Parathyroid adenoma (tissue), 2 donors: ENCODE data around the gene CD163.

Source experiments
- H2AFZ ChIP-seq: fragments of 300-600 bp; sonication (generic); one replicate; pipeline ENCODE4 v1.7.0; 2017; ENCODE audit warnings: antibody characterized with exemption, mild to moderate bottlenecking
- H3K27ac ChIP-seq: fragments of 300-600 bp; sonication (generic); one replicate; pipeline ENCODE4 v1.7.0; 2017
- H3K27me3 ChIP-seq: fragments of 300-600 bp; sonication (generic); one replicate; pipeline ENCODE4 v1.7.0; 2017; ENCODE audit warnings: low read length; ENCODE audit not compliant: control insufficient read depth, insufficient read depth
- H3K36me3 ChIP-seq: fragments of 300-600 bp; sonication (generic); one replicate; pipeline ENCODE4 v1.7.0; 2017; ENCODE audit warnings: low read length; ENCODE audit not compliant: control insufficient read depth, insufficient read depth
- H3K4me1 ChIP-seq: fragments of 300-600 bp; sonication (generic); one replicate; pipeline ENCODE4 v1.7.0; 2017; ENCODE audit warnings: control low read depth
- H3K4me2 ChIP-seq: fragments of 300-600 bp; sonication (generic); one replicate; pipeline ENCODE4 v1.7.0; 2017; ENCODE audit warnings: low read length
- H3K4me3 ChIP-seq: fragments of 300-600 bp; sonication (generic); one replicate; pipeline ENCODE4 v1.7.0; 2017; ENCODE audit warnings: low read depth, low read length
- H3K79me2 ChIP-seq: fragments of 300-600 bp; sonication (generic); one replicate; pipeline ENCODE4 v1.7.0; 2017; ENCODE audit warnings: control low read depth
- H3K9ac ChIP-seq: fragments of 300-600 bp; sonication (generic); one replicate; pipeline ENCODE4 v1.7.0; 2017; ENCODE audit warnings: mild to moderate bottlenecking
- H3K9me3 ChIP-seq: fragments of 300-600 bp; sonication (generic); one replicate; pipeline ENCODE4 v1.7.0; 2017; ENCODE audit warnings: low read length; ENCODE audit not compliant: control insufficient read depth
- TF ChIP-seq, protein P1 (sequence below): fragments of 300-600 bp; sonication (generic); IDR thresholded peaks from one replicate; pipeline ENCODE4 v1.7.0; 2017; ENCODE audit warnings: antibody characterized with exemption, mild to moderate bottlenecking
- donor health status: primary hyperparathyroidism.

CD163 gene

DNA sequence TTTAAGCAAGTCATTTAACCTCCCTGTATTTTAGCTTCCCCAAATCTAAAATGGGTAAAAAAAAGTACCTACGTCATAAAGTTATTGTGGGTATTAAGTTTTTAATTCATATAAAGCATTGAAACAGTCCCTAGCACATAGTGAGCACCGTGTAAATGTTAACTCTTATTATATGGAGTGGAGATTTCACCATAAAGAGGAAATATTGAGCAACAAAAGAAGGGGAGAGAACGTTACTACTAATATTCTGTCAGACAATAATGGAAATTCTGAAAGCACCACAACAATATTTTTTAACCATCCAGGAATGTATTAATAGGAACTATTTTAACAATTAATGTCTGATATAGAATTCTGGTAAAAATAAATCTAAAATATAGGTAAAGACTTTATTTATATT, 51.8 kb downstream of the CD163 start:
- H3K9ac ChIP-seq, result no peak overlapping the region
- H3K4me2 ChIP-seq, result no peak overlapping the region
- TF ChIP-seq, protein P1, sequence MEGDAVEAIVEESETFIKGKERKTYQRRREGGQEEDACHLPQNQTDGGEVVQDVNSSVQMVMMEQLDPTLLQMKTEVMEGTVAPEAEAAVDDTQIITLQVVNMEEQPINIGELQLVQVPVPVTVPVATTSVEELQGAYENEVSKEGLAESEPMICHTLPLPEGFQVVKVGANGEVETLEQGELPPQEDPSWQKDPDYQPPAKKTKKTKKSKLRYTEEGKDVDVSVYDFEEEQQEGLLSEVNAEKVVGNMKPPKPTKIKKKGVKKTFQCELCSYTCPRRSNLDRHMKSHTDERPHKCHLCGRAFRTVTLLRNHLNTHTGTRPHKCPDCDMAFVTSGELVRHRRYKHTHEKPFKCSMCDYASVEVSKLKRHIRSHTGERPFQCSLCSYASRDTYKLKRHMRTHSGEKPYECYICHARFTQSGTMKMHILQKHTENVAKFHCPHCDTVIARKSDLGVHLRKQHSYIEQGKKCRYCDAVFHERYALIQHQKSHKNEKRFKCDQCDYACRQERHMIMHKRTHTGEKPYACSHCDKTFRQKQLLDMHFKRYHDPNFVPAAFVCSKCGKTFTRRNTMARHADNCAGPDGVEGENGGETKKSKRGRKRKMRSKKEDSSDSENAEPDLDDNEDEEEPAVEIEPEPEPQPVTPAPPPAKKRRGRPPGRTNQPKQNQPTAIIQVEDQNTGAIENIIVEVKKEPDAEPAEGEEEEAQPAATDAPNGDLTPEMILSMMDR, result no peak
- H3K36me3 ChIP-seq, result no peaks in the 10 kb centered on the region
- no peaks in the 10 kb centered on the region for H3K4me1 ChIP-seq
- H3K9me3 ChIP-seq, result no peaks in the 10 kb centered on the region
- H3K27ac ChIP-seq, result no peak overlapping the region
- H3K27me3 ChIP-seq, result no peaks in the 10 kb centered on the region
- H3K4me3 ChIP-seq, result no peak overlapping the region
- H3K79me2 ChIP-seq, result no peaks in the 10 kb centered on the region
- H2AFZ ChIP-seq, result no peak overlapping the region

DNA sequence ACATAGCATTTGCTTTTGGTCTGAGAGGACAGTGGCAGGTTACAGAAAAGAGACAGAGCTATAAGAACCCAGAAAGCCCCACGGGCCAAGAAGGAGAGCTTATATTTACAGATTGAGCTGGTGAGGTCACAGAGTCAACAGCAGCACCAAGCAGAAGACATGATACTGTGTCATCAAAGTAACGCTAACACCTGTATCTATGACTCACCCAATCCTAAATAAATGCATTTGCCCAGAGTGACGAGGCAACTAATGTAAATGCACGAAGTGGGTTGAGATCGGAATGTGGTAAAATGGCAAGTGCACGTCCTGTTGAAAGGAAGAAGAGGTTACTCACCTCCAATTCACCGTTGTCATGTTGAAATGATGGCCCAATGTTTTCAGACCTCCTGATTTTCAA, 52.9 kb downstream of the CD163 start:
- H3K27me3 ChIP-seq, result no peaks in the 10 kb centered on the region
- H2AFZ ChIP-seq, result no peak overlapping the region
- H3K4me2 ChIP-seq, result no peak overlapping the region
- H3K4me1 ChIP-seq, result no peaks in the 10 kb centered on the region
- no peaks in the 10 kb centered on the region for H3K79me2 ChIP-seq
- H3K9me3 ChIP-seq, result no peaks in the 10 kb centered on the region
- no peak overlapping the region for H3K4me3 ChIP-seq
- no peak overlapping the region for H3K9ac ChIP-seq
- H3K36me3 ChIP-seq, result no peaks in the 10 kb centered on the region
- TF ChIP-seq, protein P1, result no peak
- H3K27ac ChIP-seq, result no peak overlapping the region

DNA sequence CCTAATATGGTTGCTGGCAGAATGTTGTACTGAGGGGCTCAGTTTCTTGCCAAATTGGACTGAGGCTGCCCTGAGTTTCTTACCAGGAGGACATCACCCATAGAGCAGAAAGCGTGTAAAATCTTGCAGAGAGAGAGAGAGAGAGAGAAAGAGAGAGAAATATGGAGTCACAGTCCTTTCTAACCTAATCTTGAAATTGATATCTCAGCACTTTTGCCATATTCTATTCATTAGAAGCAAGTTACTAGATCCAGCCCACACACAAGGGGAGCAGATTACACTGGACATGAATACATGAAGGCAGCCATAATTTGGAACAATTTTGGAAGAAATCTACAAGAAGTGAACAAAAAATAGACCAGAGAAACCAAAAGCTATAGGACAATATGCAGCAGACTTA, 55.5 kb downstream of the CD163 start:
- no peak overlapping the region for H3K4me3 ChIP-seq

DNA sequence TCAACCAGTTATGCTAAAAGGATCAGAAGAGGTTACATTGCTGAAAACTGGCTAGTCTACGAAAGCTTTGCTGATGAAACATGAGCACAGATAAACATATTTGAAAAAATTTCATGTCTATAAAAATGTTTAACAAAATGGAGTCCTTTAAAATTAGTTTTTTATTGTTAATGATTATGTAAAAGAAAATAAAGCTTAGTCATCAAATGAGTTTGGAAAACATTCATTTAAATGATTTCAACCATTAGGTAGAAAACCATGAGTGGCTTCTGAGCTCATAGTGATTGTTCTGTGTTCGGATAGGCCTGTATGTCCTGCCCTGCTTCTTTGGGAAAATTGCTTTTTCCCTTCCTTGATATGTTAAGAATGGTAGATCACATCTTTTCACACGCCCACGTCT, 59.0 kb downstream of the CD163 start:
- TF ChIP-seq, protein P1, result no peak

More for the DNA sequence above, 55.5 kb downstream of the CD163 start:
- Histone ChIP-seq H3K27me3 (no peaks in the 10 kb centered on the region), H3K9ac (no peak overlapping the region), H3K27ac (no peak overlapping the region), H3K4me1 (no peaks in the 10 kb centered on the region), H3K9me3 (no peaks in the 10 kb centered on the region), H3K4me2 (no peak overlapping the region), H3K36me3 (no peaks in the 10 kb centered on the region), H2AFZ (no peak overlapping the region), H3K79me2 (no peaks in the 10 kb centered on the region)
- TF ChIP-seq, protein P1, result no peak

DNA sequence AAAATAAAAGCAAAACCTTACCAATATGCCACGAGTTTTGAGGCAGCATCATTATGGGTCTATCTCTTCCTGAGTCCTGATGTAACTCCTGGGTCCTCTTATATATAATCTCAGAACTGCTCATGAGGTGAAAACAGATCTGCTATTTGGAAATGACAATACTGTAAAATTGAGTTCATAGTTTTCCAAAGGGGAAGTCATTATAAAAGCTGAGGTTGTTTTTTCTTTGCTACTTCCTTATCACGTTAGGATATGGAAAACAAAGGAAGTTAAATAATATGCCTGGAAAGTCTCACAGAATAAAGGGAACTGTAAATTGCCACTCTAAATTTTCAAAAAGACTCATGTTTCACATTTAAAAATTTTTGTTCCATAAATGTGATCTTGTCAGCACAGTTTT, 59.5 kb downstream of the CD163 start, which contains the start of gene CD163L1:
TSS of gene CD163L1 (minus strand) at position 78 of the 400 bp plus-strand sequence. CDS start at position 52, 26 bp downstream.
- Histone ChIP-seq H3K4me2 (no peak within 1 kb of the TSS), H3K9ac (no peak within 1 kb of the TSS), H3K4me1 (no peaks in the 10 kb centered on the region), H3K27me3 (no peaks in the 10 kb centered on the region), H3K79me2 (no peaks in the 10 kb centered on the region), H2AFZ (no peak within 1 kb of the TSS), H3K4me3 (no peak within 1 kb of the TSS), H3K27ac (no peak within 1 kb of the TSS), H3K36me3 (no peaks in the 10 kb centered on the region), H3K9me3 (no peaks in the 10 kb centered on the region)
- TF ChIP-seq, protein P1, result no peak

More for the DNA sequence above, 59.0 kb downstream of the CD163 start:
- no peak overlapping the region for H2AFZ ChIP-seq
- no peaks in the 10 kb centered on the region for H3K4me1 ChIP-seq
- H3K9me3 ChIP-seq, result no peaks in the 10 kb centered on the region
- H3K27me3 ChIP-seq, result no peaks in the 10 kb centered on the region
- no peaks in the 10 kb centered on the region for H3K79me2 ChIP-seq
- H3K36me3 ChIP-seq, result no peaks in the 10 kb centered on the region
- no peak overlapping the region for H3K4me3 ChIP-seq
- H3K4me2 ChIP-seq, result no peak overlapping the region
- H3K9ac ChIP-seq, result no peak overlapping the region
- no peak overlapping the region for H3K27ac ChIP-seq
